ENCODE data around the gene FMN1.

FMN1 gene

GRCh38 chr15:33200444-33200843 lies 5.9 kb upstream of the FMN1 start:
- intact Hi-C loops (cut with DNase I), result no loop called here
- no peak for DNase-seq

GRCh38 chr15:33198541-33198940 lies 4.0 kb upstream of the FMN1 start:
- intact Hi-C loops (cut with DNase I), result no loop called here

GRCh38 chr15:33197636-33198035 lies 3.1 kb upstream of the FMN1 start:
- intact Hi-C loops (cut with DNase I), result no loop called here
- no peak for DNase-seq

More at GRCh38 chr15:33198541-33198940, 4.0 kb upstream of the FMN1 start:
- no peak for DNase-seq

DNA sequence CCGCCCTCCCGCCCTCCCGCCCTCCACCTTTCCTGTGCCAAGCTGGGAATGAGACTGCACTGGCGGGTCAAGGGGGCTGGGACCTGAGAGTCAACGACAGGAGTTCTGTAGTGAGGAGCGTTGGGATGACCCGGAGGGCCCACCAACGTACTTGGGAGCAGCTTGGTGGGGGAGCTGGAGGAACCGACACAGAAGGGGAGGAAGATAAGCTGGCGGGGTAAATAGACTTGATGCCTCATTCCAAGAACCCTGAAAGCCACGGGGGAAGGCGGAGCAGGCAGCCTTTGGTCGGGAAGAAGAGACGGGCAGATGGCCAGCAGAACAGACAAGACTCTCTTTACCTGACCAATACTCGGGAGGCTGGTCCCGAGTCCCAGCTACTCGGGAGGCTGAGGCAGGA lies 277 bp downstream of the FMN1 start:
- intact Hi-C loops (cut with DNase I), result no loop called here
- DNase-seq, result peak in 3 of 10 donors; percentile 11 to 83 (median 81)

DNA sequence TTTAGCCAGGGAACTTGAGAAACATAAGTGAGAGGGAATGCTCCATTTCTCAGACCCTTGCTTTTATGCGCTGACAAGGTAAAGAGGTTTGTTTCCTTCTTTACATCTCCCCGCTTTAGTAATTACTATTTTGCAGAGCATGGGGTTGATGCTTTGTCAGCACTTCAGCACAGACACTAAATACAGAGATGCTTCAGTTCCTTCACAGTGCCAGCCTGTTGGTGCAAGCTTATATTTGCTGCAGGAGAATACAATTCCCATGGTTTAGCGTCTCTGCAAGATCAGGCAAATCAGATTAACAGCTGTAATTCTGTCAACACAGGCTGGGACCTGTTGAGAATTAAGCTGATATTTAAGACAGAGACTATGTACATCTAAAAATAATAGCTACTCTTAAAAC lies 2.9 kb downstream of the FMN1 start:
- intact Hi-C loops (cut with DNase I), result no loop called here
- DNase-seq, result no peak

GRCh38 chr15:33190539-33190938 lies 4.0 kb downstream of the FMN1 start:
- no peak for DNase-seq
- intact Hi-C loops (cut with DNase I), result no loop called here

- intact Hi-C loops (cut with DNase I), result no loop called here
- peak in 1 of 10 donors; percentile 18 for DNase-seq
These were observed 5.8 kb downstream of the FMN1 start for GRCh38 chr15:33188641-33189257.

GRCh38 chr15:33188159-33188558 lies 6.4 kb downstream of the FMN1 start:
- intact Hi-C loops (cut with DNase I), result no loop called here
- DNase-seq, result no peak

DNA sequence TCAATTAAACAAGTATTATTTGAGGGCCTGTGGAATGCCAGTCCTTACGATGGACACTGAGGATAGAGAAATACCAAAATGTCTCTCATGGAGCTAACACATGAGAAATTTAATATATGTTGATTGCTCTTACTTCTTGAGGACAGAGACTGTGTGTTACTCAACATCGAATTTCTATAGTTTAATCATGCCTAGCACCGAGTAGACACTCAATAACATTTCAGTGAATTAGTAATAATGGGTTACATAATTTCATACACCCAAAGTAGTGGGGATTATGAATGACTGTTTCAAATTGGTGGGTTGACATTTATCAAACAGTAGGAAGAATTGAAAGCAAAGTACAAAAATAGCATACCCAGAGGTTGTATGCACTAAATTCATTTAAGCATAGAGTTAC lies 11.2 kb downstream of the FMN1 start:
- intact Hi-C loops (cut with DNase I), result no loop called here
- DNase-seq, result no peak

DNA sequence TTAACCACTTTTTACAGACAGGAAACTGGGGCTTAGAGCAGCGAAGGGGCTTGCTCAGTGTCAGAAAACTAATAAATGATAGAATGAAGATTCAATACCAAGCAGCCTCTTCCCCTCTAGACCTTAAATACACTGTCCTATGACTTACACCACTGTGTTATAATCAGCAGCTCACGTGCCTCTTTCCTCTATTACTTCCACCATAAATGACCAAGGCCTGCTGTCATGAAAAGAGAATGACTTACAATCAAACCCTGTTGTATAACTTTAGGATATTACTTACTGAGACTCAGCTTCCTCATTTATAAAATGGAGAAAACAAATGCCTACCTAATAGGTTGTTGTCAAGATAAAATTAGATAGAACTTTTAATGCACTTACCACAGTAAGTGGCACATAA lies 11.6 kb downstream of the FMN1 start:
- intact Hi-C loops (cut with DNase I), result no loop called here
- DNase-seq, result no peak

DNA sequence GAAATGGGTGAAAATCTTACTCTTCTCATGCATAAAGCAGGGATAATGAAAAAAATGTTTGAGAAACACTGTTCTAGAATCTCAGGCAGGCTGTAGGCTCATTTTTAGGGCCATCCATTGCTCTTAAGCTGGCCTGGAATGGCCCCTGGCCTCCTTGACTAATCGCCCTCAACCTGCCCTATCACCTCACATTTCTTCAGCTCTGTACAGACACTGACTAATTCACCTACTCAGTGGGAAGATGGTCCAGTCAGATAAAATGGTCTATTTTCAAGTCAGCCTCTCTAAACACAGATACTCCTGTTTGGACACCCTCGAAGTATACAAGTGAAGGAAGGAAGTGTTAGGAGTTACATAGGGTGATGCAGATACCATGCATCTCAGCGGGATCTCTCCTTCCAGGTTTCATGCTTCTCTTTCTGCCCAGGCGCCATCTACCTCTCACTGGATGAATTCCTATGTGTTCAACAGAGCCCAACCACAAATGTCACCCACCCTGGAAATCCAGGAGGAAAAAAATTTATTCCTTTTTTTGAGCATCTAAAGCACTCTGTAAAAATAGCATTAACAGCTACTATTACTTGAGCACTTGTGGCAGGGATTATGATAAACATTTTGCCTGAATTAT lies 12.1 kb downstream of the FMN1 start:
- no peak for DNase-seq
- intact Hi-C loops (cut with DNase I), result no loop called here

GRCh38 chr15:33179874-33180273 lies 14.6 kb downstream of the FMN1 start:
- DNase-seq, result no peak
- intact Hi-C loops (cut with DNase I), result no loop called here

DNA sequence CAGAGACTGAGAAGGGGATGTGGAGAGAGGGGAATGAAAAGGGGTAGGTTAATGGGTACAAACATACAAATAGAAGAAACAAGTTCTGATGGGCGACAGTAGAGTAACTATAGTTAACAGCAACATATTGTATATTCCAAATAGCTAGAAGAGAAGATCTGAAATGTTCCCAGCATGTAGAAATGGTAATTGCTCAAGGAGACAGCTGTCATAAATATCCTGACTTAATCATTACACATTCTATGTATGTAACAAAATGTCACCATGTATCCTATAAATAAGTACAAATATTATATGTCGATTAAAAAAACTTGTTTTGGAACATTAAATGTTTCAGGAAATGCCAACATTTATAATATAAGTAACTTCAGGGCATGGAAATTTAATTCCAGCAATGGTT lies 23.3 kb downstream of the FMN1 start:
- DNase-seq, result no peak
- intact Hi-C loops (cut with DNase I), result no loop called here

DNA sequence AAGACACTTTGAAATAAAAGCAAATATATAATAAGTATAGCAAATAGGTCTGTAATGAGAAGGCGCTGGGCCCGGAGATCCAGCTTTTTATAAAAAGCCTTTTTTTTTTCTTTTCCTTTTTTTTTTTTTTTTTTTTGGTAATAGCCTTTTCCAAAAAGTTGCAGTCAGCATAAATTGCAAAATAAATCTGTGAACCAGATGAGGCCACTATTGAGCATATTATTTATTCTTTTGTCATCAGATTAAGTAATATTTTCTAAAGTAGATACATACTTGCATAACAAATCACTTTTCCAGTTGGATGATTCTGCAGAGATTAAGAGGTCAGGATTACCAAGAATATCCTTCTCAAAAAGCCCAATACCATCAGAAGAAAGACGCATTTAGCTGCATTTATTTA lies 24.9 kb downstream of the FMN1 start:
- no peak for DNase-seq
- intact Hi-C loops (cut with DNase I), result no loop called here

- intact Hi-C loops (cut with DNase I), result no loop called here
- no peak for DNase-seq
These were observed 26.1 kb downstream of the FMN1 start for GRCh38 chr15:33168444-33168843.

GRCh38 chr15:33163816-33164215 lies 30.7 kb downstream of the FMN1 start:
- DNase-seq, result no peak
- intact Hi-C loops (cut with DNase I), result no loop called here

DNA sequence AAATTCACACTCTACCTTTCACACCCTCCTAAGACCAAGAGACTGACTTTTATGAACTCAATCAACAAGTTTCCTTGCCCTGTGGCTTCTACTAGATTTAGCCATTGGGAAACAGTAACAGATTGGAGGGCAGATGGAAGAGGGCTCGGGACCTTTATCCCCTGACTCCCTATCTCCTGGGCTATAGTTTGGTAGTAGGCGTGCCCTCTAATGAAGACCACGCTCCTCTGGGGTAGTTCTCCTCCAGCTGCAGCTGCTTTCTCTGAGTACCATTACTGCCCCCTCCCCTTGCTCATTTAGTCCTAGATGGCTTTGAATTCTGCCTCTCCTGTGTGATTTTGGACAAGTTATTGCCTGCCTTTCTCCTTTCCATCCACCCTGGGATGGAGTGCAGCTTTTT lies 33.3 kb downstream of the FMN1 start:
- DNase-seq, result no peak
- intact Hi-C loops (cut with DNase I), result no loop called here

DNA sequence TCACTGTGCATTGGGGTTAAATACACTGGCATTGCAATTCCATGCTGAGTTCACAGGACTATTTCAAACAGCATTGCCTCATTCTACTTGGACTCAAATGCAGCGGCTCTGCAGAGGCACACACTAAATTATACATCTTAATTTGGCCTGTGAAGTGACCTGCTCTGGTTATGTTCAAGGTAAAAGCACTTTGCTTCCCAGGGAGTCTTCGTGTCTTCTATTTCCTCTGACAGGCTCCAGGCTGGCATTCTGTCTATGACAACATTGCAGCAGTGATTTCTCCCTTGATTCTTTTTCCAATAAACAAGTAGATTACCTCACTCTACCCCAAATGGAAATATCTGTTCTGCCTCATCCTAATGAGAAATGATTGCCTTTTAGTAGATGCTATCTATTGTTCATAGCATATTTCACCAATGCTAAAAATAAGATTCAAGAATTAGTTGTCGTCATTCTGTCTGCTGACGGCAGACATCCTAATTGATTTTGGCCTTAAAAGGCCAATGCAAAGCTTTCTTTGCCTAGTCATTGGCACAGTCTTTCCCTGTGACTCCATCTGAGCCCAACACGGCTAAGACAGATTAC lies 33.8 kb downstream of the FMN1 start:
- intact Hi-C loops (cut with DNase I), result no loop called here
- DNase-seq, result no peak

- intact Hi-C loops (cut with DNase I), result no loop called here
- no peak for DNase-seq
These were observed 34.6 kb downstream of the FMN1 start for GRCh38 chr15:33159726-33160453.

GRCh38 chr15:33158366-33158765 lies 36.1 kb downstream of the FMN1 start:
- intact Hi-C loops (cut with DNase I), result no loop called here
- no peak for DNase-seq

GRCh38 chr15:33157371-33158037 lies 37.0 kb downstream of the FMN1 start:
- no peak for DNase-seq
- intact Hi-C loops (cut with DNase I), result no loop called here

All from posterior cingulate gyrus (tissue), 11 donors.